Trophoblast cell (in vitro differentiated cells and primary cell): ENCODE data around the gene COIL.

Experiments used
- DNase-seq, 2 donors: peaks; one replicate each; pipeline ENCODE4 v3.0.0-alpha.2; 2016
- H2AFZ ChIP-seq: 2 replicates; pipeline ENCODE4 v1.6.1; 2013; ENCODE audit warnings: low read length, moderate library complexity, mild to moderate bottlenecking; ENCODE audit not compliant: insufficient read depth, poor library complexity
- H2AK5ac ChIP-seq: 2 replicates; pipeline ENCODE4 v1.6.1; 2013; ENCODE audit warnings: mild to moderate bottlenecking, low read length
- H2BK120ac ChIP-seq: 2 replicates; pipeline ENCODE4 v1.6.1; 2013; ENCODE audit warnings: low read length, mild to moderate bottlenecking, moderate library complexity; ENCODE audit not compliant: insufficient read depth, poor library complexity
- H2BK12ac ChIP-seq: 2 replicates; pipeline ENCODE4 v1.6.1; 2013; ENCODE audit warnings: mild to moderate bottlenecking, low read length, moderate library complexity
- H2BK5ac ChIP-seq: 2 replicates; pipeline ENCODE4 v1.6.1; 2013; ENCODE audit warnings: low read length, low read depth, moderate library complexity, mild to moderate bottlenecking; ENCODE audit not compliant: poor library complexity
- H3K14ac ChIP-seq: 2 replicates; pipeline ENCODE4 v1.6.1; 2013; ENCODE audit warnings: mild to moderate bottlenecking, low read length
- H3K18ac ChIP-seq: 2 replicates; pipeline ENCODE4 v1.6.1; 2013; ENCODE audit warnings: mild to moderate bottlenecking, low read length
- H3K23ac ChIP-seq: 2 replicates; pipeline ENCODE4 v1.6.1; 2013; ENCODE audit warnings: low read length
- H3K27ac ChIP-seq: 2 replicates; pipeline ENCODE4 v1.5.1; 2013; ENCODE audit warnings: low read depth, mild to moderate bottlenecking, inconsistent platforms, low read length, moderate library complexity
- H3K27me3 ChIP-seq: 2 replicates; pipeline ENCODE4 v1.6.1; 2013; ENCODE audit warnings: inconsistent platforms, mild to moderate bottlenecking, low read length, moderate library complexity; ENCODE audit not compliant: insufficient read depth
- H3K36me3 ChIP-seq, 2 experiments: 1 replicate in 1 of 2; 2 replicates in 1 of 2; pipeline ENCODE4 v1.6.1; 2013; ENCODE audit warnings: low read length in 2 of 2, mild to moderate bottlenecking in 2 of 2, moderate library complexity in 1 of 2; ENCODE audit not compliant: insufficient read depth in 2 of 2, control insufficient read depth in 1 of 2
- H3K4ac ChIP-seq: 2 replicates; pipeline ENCODE4 v1.6.1; 2013; ENCODE audit warnings: low read depth, mild to moderate bottlenecking, low read length, moderate library complexity
- H3K4me1 ChIP-seq, 2 experiments: 1 replicate in 1 of 2; 2 replicates in 1 of 2; pipeline ENCODE4 v1.6.1; 2013; ENCODE audit warnings: low read length in 2 of 2, mild to moderate bottlenecking in 2 of 2, moderate library complexity in 1 of 2; ENCODE audit not compliant: insufficient read depth in 2 of 2, control insufficient read depth in 1 of 2
- H3K4me2 ChIP-seq: 2 replicates; pipeline ENCODE4 v1.6.1; 2013; ENCODE audit warnings: inconsistent platforms, mild to moderate bottlenecking, low read length, moderate library complexity
- H3K4me3 ChIP-seq: 2 replicates; pipeline ENCODE4 v1.5.1; 2013; ENCODE audit warnings: mild to moderate bottlenecking, low read depth, low read length, inconsistent platforms
- H3K79me1 ChIP-seq: one replicate; pipeline ENCODE4 v1.6.1; 2013; ENCODE audit warnings: low read length
- H3K79me2 ChIP-seq: 2 replicates; pipeline ENCODE4 v1.6.1; 2013; ENCODE audit warnings: low read length, mild to moderate bottlenecking; ENCODE audit not compliant: control insufficient read depth, insufficient read depth, poor library complexity
- H3K9ac ChIP-seq: 2 replicates; pipeline ENCODE4 v1.6.1; 2013; ENCODE audit warnings: mild to moderate bottlenecking, low read length
- H3K9me3 ChIP-seq: 2 replicates; pipeline ENCODE4 v1.6.1; 2013; ENCODE audit warnings: low read depth, mild to moderate bottlenecking, control low read depth, inconsistent platforms, low read length; ENCODE audit not compliant: insufficient read depth
- H4K12ac ChIP-seq: 2 replicates; pipeline ENCODE4 v1.6.1; 2013; ENCODE audit warnings: low read depth, mild to moderate bottlenecking, low read length, moderate library complexity
- H4K8ac ChIP-seq: 2 replicates; pipeline ENCODE4 v1.6.1; 2013; ENCODE audit warnings: low read depth, mild to moderate bottlenecking, low read length, moderate library complexity
- H4K91ac ChIP-seq: one replicate; pipeline ENCODE4 v1.6.1; 2013; ENCODE audit warnings: low read depth, mild to moderate bottlenecking, low read length, moderate library complexity
- WGBS: extraction: QIAGEN DNeasy Blood & Tissue Kit; methylation state at CpG from one replicate; pipeline ENCODE4 v1.1.7; 2013; ENCODE audit warnings: missing lambda C conversion rate; ENCODE audit not compliant: insufficient read length, insufficient coverage; ENCODE audit errors: extremely low coverage; 5-methylcytosine and 5-hydroxymethylcytosine counted together

COIL gene

DNA sequence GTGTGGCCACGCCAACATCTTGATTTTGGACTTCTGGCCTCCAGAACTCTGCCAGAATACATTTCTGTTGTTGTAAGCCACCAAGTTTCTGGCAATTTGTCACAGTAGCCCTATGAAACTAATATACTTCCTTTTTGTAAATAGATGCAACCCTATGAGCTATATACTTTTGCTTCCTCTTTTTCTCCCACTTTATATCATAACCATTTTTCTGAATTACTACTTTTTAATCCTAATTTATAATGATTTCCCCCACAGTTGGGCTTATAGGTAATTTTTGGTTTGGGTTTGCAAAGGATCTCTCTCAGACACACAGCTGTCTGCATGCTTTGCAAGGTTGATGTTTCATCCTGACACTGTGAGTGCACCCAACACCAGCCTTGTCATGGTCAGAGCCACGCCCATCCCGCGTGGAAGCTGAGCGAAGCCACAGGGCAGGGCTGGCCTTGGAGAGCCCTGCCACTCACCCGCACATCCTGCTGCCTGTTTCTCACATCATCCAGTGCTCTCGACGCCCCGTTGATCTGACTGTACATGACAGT, 52.8 kb downstream of the COIL start:
- Histone ChIP-seq H3K4me3 (no peak overlapping the region), H3K79me2 (no peaks in the 10 kb centered on the region), H4K8ac (no peak overlapping the region), H3K27me3 (no peaks in the 10 kb centered on the region), H3K14ac (no peak overlapping the region), H3K23ac (no peak overlapping the region), H3K36me3 (peaks cover 8 to 13% of the 10 kb centered on the region in 2 experiments), H4K12ac (no peak overlapping the region), H3K79me1 (no peaks in the 10 kb centered on the region), H2BK12ac (no peak overlapping the region), H3K18ac (no peak overlapping the region), H3K4me1 (peaks cover under 1 to 5% of the 10 kb centered on the region in 2 experiments), H4K91ac (no peak overlapping the region), H3K27ac (no peak overlapping the region), H3K9ac (no peak overlapping the region), H2AFZ (no peak overlapping the region), H3K4me2 (no peak overlapping the region), H2BK120ac (no peak overlapping the region), H3K9me3 (no peaks in the 10 kb centered on the region), H2BK5ac (no peak overlapping the region), H2AK5ac (no peak overlapping the region), H3K4ac (no peak overlapping the region)
- no CpG with 5 or more reads among the region's 9 CpGs for WGBS
- peak; percentile 23 to 40 for DNase-seq

DNA sequence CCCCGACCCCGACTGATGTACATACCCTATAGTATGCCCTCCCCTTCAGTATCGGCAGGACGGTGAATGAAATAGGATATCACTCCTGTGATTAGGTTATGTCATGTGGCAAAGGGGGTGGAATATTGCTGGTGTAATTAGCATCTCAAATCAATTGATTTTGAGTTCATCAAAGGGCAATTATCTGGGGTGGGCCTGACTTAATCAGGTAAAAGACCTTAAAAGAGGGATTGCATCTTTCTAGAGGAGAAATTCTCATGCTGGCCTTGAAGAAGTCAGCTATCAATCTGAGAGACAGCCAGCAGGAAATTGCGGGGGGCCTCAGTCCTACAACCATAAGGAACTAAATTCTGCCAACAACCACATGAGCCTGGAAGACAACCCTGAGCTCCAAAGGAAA, 57.3 kb downstream of the COIL start:
- Histone ChIP-seq H3K79me2 (no peaks in the 10 kb centered on the region), H3K23ac (no peak overlapping the region)

GRCh38 chr17:56902348-56902747, 58.5 kb downstream of the COIL start:
- Histone ChIP-seq H3K4ac (no peak overlapping the region), H4K12ac (no peak overlapping the region), H3K79me1 (no peaks in the 10 kb centered on the region), H2AFZ (no peak overlapping the region), H3K9ac (no peak overlapping the region), H4K91ac (no peak overlapping the region), H4K8ac (no peak overlapping the region), H3K4me3 (no peak overlapping the region), H2BK5ac (no peak overlapping the region), H3K27ac (no peak overlapping the region), H3K4me1 (no peaks in the 10 kb centered on the region), H3K9me3 (peaks cover 2% of the 10 kb centered on the region), H3K27me3 (no peaks in the 10 kb centered on the region), H3K79me2 (no peaks in the 10 kb centered on the region), H3K4me2 (no peak overlapping the region), H3K14ac (no peak overlapping the region), H2BK12ac (no peak overlapping the region), H3K36me3 (peaks cover 21% of the 10 kb centered on the region in 2 experiments), H3K23ac (no peak overlapping the region), H3K18ac (no peak overlapping the region), H2BK120ac (no peak overlapping the region), H2AK5ac (no peak overlapping the region)
- WGBS, result no CpG with 5 or more reads among the region's 4 CpGs
- no peak for DNase-seq

More for the DNA sequence above, 57.3 kb downstream of the COIL start:
- H3K4me2 ChIP-seq, result no peak overlapping the region
- no peak overlapping the region for H2BK12ac ChIP-seq
- no peak overlapping the region for H3K27ac ChIP-seq
- peaks cover 21% of the 10 kb centered on the region in 2 experiments for H3K36me3 ChIP-seq
- H3K14ac ChIP-seq, result no peak overlapping the region
- H3K27me3 ChIP-seq, result no peaks in the 10 kb centered on the region
- no peak overlapping the region for H4K8ac ChIP-seq
- H3K9me3 ChIP-seq, result peaks cover 2% of the 10 kb centered on the region
- no peak overlapping the region for H3K18ac ChIP-seq
- no peak overlapping the region for H3K4ac ChIP-seq
- H3K79me1 ChIP-seq, result no peaks in the 10 kb centered on the region
- H2BK5ac ChIP-seq, result no peak overlapping the region
- H4K91ac ChIP-seq, result no peak overlapping the region
- H3K4me3 ChIP-seq, result no peak overlapping the region
- no peak overlapping the region for H2AK5ac ChIP-seq
- no peak overlapping the region for H2BK120ac ChIP-seq
- H3K9ac ChIP-seq, result no peak overlapping the region
- WGBS, result no CpG with 5 or more reads among the region's 5 CpGs
- no peak overlapping the region for H4K12ac ChIP-seq
- H2AFZ ChIP-seq, result no peak overlapping the region
- DNase-seq, result no peak
- H3K4me1 ChIP-seq, result no peaks in the 10 kb centered on the region

GRCh38 chr17:56899403-56899802, 61.4 kb downstream of the COIL start:
- no CpG with 5 or more reads among the region's 7 CpGs for WGBS
- Histone ChIP-seq H4K91ac (no peak overlapping the region), H3K18ac (no peak overlapping the region), H3K79me1 (no peaks in the 10 kb centered on the region), H3K4me2 (no peak overlapping the region), H2BK120ac (no peak overlapping the region), H3K79me2 (no peaks in the 10 kb centered on the region), H2BK12ac (no peak overlapping the region), H2BK5ac (no peak overlapping the region), H3K14ac (no peak overlapping the region), H3K4me1 (no peaks in the 10 kb centered on the region), H2AK5ac (no peak overlapping the region), H3K23ac (no peak overlapping the region), H3K4me3 (no peak overlapping the region), H3K9me3 (peaks cover 2% of the 10 kb centered on the region), H3K36me3 (peaks cover 29 to 31% of the 10 kb centered on the region in 2 experiments), H4K12ac (no peak overlapping the region), H3K27ac (no peak overlapping the region), H2AFZ (no peak overlapping the region), H3K27me3 (no peaks in the 10 kb centered on the region), H4K8ac (no peak overlapping the region), H3K4ac (no peak overlapping the region), H3K9ac (no peak overlapping the region)
- no peak for DNase-seq
